ENCODE measurements around the gene CIB2.

The CIB2 gene

GRCh38 chr15:78107471-78107870 lies 23.8 kb downstream of the CIB2 start:
- no peak for DNase-seq (ENCODE audit: low spot score)

- DNase-seq (ENCODE audit: low spot score): peak; percentile 46
Observed at GRCh38 chr15:78105476-78106241, 25.6 kb downstream of the CIB2 start.

GRCh38 chr15:78104566-78105475 lies 26.4 kb downstream of the CIB2 start:
- no peak for DNase-seq (ENCODE audit: low spot score)

- no peak for DNase-seq (ENCODE audit: low spot score)
Observed at GRCh38 chr15:78104119-78104479, 27.1 kb downstream of the CIB2 start.

GRCh38 chr15:78103406-78104118 lies 27.7 kb downstream of the CIB2 start:
- no peak for DNase-seq (ENCODE audit: low spot score)

- no peak for DNase-seq (ENCODE audit: low spot score)
Observed at GRCh38 chr15:78102741-78103140, 28.5 kb downstream of the CIB2 start.

GRCh38 chr15:78102211-78102610 lies 29.0 kb downstream of the CIB2 start:
- DNase-seq (ENCODE audit: low spot score): no peak

- DNase-seq (ENCODE audit: low spot score): no peak
Observed at GRCh38 chr15:78101423-78102105, 29.7 kb downstream of the CIB2 start.

GRCh38 chr15:78100886-78101285 lies 30.4 kb downstream of the CIB2 start:
- no peak for DNase-seq (ENCODE audit: low spot score)

GRCh38 chr15:78098131-78098755 lies 33.0 kb downstream of the CIB2 start:
- no peak for DNase-seq (ENCODE audit: low spot score)

- DNase-seq (ENCODE audit: low spot score): no peak
Observed at GRCh38 chr15:78097667-78098066, 33.6 kb downstream of the CIB2 start.

- no peak for DNase-seq (ENCODE audit: low spot score)
Observed at GRCh38 chr15:78093242-78094020, 37.8 kb downstream of the CIB2 start.

GRCh38 chr15:78092261-78093041 lies 38.8 kb downstream of the CIB2 start, which contains the start of gene SH2D7:
TSS of gene SH2D7 (plus strand) at chr15:78092561. CDS start at chr15:78092585, 24 bp downstream.
- no peak for DNase-seq (ENCODE audit: low spot score)

GRCh38 chr15:78090422-78091063 lies 40.7 kb downstream of the CIB2 start:
- no peak for DNase-seq (ENCODE audit: low spot score)

- DNase-seq (ENCODE audit: low spot score): no peak
Observed at GRCh38 chr15:78088773-78089080, 42.5 kb downstream of the CIB2 start.

GRCh38 chr15:78087951-78088772 lies 43.1 kb downstream of the CIB2 start:
- no peak for DNase-seq (ENCODE audit: low spot score)

- no peak for DNase-seq (ENCODE audit: low spot score)
Observed at GRCh38 chr15:78085928-78086327, 45.3 kb downstream of the CIB2 start.

- DNase-seq (ENCODE audit: low spot score): no peak
Observed at GRCh38 chr15:78084449-78084750, 46.8 kb downstream of the CIB2 start.
